Fibroblast of skin of right biceps (primary cell): ENCODE measurements around the gene MBNL2.
"Not testable (repeated sequence)": the region's sequence is repeated elsewhere in the genome, so short reads cannot be mapped to it uniquely, and the experiment has no call there.

ENCODE experiments used
- DNase-seq: peaks from one replicate; pipeline ENCODE4 v3.0.0-alpha.2; 2013

Gene MBNL2, protein sequence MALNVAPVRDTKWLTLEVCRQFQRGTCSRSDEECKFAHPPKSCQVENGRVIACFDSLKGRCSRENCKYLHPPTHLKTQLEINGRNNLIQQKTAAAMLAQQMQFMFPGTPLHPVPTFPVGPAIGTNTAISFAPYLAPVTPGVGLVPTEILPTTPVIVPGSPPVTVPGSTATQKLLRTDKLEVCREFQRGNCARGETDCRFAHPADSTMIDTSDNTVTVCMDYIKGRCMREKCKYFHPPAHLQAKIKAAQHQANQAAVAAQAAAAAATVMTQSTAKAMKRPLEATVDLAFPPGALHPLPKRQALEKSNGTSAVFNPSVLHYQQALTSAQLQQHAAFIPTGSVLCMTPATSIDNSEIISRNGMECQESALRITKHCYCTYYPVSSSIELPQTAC

DNA sequence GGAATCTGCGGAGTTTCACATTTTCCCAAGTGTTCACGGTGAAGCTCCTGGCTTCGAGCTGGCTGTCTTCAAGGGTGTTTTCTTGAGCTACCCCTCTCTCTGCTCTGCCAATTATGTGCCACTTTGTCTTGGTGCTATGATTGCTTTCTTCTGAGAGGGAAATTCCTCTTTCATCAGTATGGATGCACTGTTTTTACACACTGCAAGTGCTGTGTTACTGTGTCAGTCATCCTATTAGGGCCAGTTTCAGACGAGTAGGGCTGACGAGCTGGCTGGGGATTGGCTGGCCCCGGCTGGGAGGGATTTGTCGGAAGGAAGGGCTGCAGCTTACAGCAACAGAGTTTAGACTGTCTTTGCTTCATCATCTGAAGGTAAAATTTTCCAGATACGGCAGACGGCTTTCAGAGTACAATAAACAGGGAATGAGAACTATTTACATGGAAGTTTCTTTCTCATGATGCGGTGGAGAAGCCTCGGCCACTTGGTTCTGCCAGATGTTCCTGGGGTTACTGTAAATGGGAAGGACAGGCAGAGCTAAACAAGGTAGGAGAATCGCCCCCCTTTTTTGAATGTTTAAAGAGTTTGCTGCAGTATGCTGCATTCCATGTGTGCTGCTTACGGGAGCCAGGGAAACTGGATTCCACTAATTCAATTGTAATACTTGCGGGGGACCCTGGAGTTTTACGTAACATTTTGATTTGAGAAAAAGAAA lies at the start of gene MBNL2:
TSS of gene MBNL2 (plus strand) at position 345 of the 712 bp plus-strand sequence. CDS start 53,903 bp downstream, outside the sequence.
- peak; percentile 92 for DNase-seq

- DNase-seq: no peak
Measured at GRCh38 chr13:97174638-97175037, 47.5 kb upstream of the MBNL2 start.

DNA sequence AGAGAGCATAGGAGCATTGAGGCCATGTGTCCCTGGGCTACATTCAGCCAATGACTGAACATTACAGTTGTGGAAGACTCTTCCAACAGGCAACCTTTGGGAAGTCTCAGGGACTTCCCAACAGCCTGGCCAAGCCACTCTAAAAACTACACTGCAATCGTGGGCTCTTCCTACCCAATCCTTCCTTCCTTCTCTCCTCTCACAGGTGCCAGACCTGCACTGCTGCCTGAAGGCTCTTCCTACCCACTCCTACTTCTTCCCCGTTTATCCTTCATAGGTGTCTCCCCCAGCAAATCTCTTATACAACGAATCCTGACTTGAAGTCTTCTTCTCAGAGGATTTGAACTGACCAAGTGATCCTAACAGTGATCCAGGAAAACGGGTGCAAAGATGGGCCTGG lies 47.1 kb upstream of the MBNL2 start:
- DNase-seq: no peak

- DNase-seq: no peak
Measured at GRCh38 chr13:97179501-97179900, 42.6 kb upstream of the MBNL2 start.

GRCh38 chr13:97182111-97182890 lies 39.8 kb upstream of the MBNL2 start:
- no peak for DNase-seq

DNA sequence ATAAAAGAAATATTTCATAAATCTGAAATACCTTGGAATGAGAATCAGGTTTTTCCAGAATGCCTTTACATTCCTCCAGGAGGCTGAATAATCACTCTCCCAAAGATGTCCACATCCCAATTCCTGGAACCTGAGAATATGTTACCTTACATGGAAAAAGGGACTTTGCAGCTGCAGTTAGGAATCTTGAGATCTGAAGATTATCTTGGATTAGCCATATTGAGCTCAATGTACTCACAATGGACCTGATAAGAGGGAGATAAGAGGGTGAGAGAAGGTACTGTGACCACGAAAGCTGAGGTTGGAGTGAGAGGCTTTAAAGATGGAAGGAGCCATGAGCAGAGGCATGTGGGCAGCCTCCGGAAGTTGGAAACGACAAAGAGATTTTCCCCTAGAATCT lies 36.8 kb upstream of the MBNL2 start:
- DNase-seq: no peak

- DNase-seq: no peak
Measured at GRCh38 chr13:97185751-97186150, 36.4 kb upstream of the MBNL2 start.

GRCh38 chr13:97188207-97188606 lies 33.9 kb upstream of the MBNL2 start:
- no peak for DNase-seq

GRCh38 chr13:97189928-97190327 lies 32.2 kb upstream of the MBNL2 start:
- DNase-seq: no peak

DNA sequence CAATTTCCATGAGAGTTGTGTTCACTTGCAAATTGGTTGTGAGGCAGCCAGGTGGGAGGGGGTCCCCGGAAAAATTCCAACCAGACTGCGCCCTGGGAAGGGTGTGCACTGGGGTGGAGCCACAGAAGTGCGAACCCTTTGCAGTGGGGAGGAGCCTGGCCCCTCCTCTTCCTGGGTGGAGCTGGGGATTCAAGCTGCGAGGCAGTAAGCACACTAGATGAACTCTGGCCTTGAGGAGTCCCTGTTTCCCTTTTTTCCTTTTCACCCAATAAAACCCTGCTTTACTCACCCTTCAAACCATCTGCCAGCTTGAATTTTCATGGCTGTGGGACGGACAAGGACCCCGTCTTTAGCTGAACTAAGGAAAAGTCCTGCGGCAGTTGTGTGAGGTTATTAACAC lies 31.0 kb upstream of the MBNL2 start:
- DNase-seq: no peak

GRCh38 chr13:97191615-97192014 lies 30.5 kb upstream of the MBNL2 start:
- DNase-seq: no peak

- no peak for DNase-seq
Measured at GRCh38 chr13:97192166-97192565, 30.0 kb upstream of the MBNL2 start.

DNA sequence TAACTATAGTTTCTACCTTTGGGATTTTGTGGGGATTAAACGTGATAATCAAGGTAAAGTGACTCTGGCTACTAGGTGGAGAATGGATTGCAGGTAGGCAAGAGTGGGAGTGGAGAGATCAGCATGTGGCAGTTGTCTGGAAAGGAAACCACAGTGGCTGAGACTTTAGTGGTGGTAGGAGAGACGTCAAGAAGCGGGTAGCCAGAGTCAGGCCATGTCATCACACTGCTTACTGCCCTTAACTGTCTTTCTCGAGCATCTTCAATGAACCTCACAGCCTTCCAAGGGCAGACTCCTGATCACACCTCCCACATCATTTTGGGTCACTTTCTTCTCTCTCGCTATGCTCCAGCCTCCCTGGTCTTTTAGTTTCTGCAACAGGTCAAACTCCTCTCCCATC lies 28.6 kb upstream of the MBNL2 start:
- no peak for DNase-seq

DNA sequence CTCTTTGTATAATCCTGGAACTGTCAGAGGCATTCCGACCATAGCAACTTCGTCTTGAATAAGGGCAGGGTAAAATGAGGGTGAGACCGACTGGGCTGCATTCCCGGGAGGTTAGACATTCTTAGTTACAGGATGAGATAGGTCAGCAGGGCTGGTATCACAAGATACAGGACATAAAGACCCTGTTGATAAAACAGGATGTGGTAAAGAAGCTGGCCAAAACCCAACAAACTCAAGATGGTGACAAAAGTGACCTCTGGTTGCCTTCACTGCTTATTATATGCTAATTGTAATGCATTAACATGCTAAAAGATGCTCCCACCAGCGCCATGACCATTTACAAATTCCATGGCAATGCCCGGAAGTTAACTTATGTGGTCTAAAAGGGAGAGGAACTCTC lies 27.7 kb upstream of the MBNL2 start:
- peak; percentile 74 for DNase-seq

DNA sequence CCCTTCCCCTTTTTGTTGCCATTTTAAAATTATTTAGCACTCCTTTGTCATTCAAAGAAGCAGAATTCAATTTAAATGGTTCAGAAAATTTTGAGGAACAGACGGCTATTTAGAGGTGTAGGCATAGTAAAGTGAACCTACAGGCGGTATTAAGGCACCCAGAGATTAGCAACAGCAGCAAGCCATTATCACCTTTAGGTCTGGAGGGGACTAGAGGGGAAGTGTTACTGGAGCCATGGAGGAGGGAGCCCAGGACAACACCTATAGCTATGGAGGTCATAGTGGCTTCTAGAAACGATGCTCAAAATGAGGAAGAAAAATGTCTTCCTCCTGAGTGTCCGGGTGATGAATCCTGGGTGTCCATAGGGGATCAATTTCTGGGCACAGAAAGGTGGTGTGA lies 25.8 kb upstream of the MBNL2 start:
- no peak for DNase-seq

DNA sequence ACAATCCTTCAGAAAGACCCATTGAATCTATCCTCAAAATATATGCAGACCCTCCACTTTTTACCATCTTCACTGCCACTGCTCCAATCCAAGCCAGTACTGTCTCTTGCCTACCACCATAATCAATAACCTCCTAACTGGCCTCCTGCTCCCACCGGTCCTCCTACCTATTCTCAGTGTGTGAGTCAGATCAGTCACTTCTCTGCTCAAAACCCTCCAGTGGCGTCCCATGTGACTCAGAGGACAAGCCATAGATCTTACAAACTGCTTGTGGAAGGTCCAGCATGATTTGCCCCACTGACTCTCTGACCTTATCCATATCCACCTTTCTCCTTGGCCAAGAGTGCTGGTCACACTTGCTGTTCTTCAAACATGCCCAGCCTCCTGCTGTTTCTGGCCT lies 23.4 kb upstream of the MBNL2 start:
- no peak for DNase-seq

DNA sequence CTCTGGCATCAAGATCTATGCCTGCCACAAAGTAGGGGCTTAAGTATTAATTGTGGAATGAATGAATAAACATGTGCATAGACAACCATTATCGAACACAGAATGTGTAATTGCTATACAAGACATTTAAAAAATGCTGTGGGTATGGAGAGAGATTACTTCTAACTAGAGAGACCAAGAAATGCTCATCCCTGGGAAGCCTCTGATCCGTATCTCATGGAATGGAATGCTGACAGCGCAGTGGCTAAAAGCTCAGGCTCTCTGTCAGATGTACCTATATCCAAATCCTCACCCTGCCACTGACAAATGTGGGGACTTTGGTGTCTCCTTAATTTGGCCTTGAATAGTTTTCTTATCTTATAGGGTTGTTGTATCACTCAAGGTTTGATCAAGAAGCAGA lies 22.7 kb upstream of the MBNL2 start:
- no peak for DNase-seq

DNA sequence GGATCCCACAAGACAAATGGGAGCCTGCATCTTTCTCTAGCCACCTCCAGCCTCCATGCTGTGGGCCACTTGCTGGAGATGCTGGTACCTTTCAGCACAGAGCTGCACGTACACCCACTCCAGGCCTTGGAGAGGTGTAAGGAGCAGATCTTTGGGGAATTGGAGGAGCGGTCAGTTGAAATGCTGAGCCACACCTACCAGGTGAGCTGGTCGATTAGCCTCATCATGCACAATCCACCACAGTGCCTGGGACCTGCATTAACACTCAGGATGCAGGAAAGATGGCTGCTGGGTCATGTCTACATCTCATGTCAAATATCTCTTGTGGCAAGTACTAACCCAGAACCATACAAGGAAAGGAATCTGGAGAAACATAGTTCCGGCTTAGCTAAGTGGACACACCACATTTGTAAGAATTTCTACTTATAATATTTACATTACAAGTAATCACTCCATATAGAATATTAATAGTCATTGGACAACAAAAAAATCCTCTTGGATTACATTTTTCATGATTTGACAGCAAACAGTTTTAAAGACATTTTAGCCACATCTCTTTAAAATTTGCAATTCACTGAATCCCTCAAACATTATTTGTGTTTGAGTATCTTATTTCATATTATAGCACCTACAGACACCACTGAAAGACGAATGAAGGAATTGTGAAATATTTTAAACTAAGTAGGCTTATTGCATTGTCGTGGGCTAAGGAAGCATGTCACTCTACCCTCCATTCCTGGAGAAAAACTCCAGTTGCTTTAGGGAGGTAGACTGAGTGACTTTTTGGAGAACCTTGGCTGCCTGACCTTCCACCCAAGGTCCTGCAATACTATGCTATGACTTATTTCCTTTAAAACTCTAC lies 21.8 kb upstream of the MBNL2 start:
- DNase-seq: no peak

- DNase-seq: no peak
Measured at GRCh38 chr13:97202761-97203160, 19.4 kb upstream of the MBNL2 start.

- no peak for DNase-seq
Measured at GRCh38 chr13:97205465-97205864, 16.7 kb upstream of the MBNL2 start.

- peak; percentile 66 for DNase-seq
Measured at GRCh38 chr13:97205982-97206381, 16.2 kb upstream of the MBNL2 start.

- not testable (repeated sequence) for DNase-seq
Measured at GRCh38 chr13:97207252-97207651, 14.9 kb upstream of the MBNL2 start.

DNA sequence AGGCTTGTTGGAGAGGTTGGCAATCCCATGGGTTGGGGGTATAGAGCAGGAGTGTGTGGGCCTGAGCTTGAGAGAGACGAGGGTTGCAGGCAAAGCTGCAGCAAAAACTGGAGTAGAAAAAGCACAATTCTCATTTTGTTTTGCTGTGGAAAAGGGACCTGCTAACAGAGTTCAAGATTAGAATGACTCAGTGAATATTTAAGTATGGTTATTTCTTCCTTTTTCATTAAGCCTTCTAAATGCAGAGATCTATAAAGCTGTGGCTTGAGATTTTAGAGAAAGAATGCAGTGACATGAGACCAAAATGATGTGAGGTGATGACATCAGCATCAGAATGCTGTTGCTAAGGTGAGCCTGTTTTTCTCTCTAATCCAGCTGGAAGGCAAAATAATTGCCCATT lies 10.8 kb upstream of the MBNL2 start:
- DNase-seq: peak; percentile 64
